ENCODE measurements around the gene GRPEL1. TPM values are rescaled to one million over a fixed set of nuclear protein-coding genes. Genes with fewer than 3 reads are reported as not detected.

GRPEL1 gene
- total RNA-seq, 2 experiments from 2014 or later, result 55.6 to 58.6 TPM

DNA sequence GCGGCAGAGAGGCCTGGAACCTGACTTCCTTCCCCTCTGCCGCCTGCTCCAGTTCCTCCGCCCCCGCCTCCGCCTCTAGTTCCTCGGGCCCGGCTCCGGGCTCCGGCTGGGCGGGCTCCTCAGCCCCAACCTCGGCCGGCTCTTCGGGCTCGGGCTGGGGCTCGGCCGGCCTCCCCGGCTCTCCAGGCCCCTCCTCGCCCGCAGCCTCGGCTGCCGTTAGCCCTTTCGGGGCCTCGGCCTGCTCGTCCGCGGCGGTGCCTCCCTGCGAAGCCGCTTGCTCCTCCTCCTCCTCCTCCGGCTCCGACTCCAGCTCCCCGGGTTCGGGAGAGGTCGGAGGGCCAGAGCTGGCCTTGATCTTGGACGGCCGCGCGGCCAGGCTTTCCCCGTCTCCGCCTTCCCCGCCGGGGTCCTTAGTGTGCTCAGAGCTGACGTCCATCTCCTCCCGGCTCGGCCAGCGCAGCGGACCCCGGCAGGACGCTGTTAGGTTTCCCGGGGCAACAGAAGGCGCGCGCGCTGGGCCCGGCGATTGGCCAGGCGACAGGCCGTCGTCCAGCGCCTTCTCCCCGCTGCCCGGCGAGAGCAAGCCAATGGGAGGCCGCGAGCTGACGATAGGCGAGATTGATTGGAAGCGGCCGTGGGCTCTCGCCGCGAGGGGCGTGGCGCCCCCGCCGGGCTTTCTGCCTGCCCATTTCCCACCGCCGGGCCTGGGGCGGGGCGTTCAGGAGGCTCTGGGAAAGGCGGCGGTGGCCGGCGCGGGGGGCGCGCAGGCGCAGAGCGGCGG lies 25.2 kb downstream of the GRPEL1 start:
- H3K4me1 Mint-ChIP-seq (ENCODE audit: low read depth), result peaks cover 57% of the 10 kb centered on the region
- ChIA-PET POLR2A (interaction anchor here (0.6 to 8.7 kb wide), 22 partner anchors 11 to 468 kb away, joined by 3 to 156 read pairs (median 6); partner anchors contain the start of genes GRPEL1, MAN2B2, MRFAP1 and MRFAP1L1), CTCF (interaction anchor here (0.6 to 3.7 kb wide), 19 partner anchors 8 to 402 kb away, joined by 3 to 55 read pairs (median 4); partner anchors contain the start of genes GRPEL1, MRFAP1 and MRFAP1L1)
- H3K36me3 Mint-ChIP-seq (ENCODE audit: low read depth), result peaks cover 30% of the 10 kb centered on the region
- H3K4me1 ChIP-seq (ENCODE audit: insufficient read depth, low read length), result peaks cover 54% of the 10 kb centered on the region
- H3K4me3 Mint-ChIP-seq, result peak overlapping the region; percentile 93
- ATAC-seq (ENCODE audit: poor library complexity) (peak; percentile 76), DNase-seq (peak; percentile 72 to 97 (median 89))
- no peaks in the 10 kb centered on the region for H3K27me3 Mint-ChIP-seq
- H3K27me3 ChIP-seq (ENCODE audit: control insufficient read depth in 1 of 2, insufficient read depth in 2 of 2, low read length in 2 of 2), result no peaks in the 10 kb centered on the region
- H3K4me3 ChIP-seq (ENCODE audit: low read length), result peak overlapping the region; percentile 87
- intact Hi-C loops (cut with DNase I, micrococcal nuclease), result loop anchor here in 1 of 2 experiments (1.0 to 2.0 kb wide), 3 partner anchors 53 to 260 kb away; partner anchors contain the start of genes KIAA0232 and TBC1D14
- H3K27ac Mint-ChIP-seq, result peak overlapping the region; percentile 82
- H3K9me3 Mint-ChIP-seq, result no peaks in the 10 kb centered on the region
- H3K9me3 ChIP-seq (ENCODE audit: control insufficient read depth in 1 of 2, insufficient read depth in 1 of 2, low read length in 2 of 2), result peaks cover 0 to 11% of the 10 kb centered on the region in 2 experiments
- no peak overlapping the region for H3K27ac ChIP-seq (ENCODE audit: low read depth in 1 of 2, low read length in 2 of 2)
- TF ChIP-seq, protein P1, sequence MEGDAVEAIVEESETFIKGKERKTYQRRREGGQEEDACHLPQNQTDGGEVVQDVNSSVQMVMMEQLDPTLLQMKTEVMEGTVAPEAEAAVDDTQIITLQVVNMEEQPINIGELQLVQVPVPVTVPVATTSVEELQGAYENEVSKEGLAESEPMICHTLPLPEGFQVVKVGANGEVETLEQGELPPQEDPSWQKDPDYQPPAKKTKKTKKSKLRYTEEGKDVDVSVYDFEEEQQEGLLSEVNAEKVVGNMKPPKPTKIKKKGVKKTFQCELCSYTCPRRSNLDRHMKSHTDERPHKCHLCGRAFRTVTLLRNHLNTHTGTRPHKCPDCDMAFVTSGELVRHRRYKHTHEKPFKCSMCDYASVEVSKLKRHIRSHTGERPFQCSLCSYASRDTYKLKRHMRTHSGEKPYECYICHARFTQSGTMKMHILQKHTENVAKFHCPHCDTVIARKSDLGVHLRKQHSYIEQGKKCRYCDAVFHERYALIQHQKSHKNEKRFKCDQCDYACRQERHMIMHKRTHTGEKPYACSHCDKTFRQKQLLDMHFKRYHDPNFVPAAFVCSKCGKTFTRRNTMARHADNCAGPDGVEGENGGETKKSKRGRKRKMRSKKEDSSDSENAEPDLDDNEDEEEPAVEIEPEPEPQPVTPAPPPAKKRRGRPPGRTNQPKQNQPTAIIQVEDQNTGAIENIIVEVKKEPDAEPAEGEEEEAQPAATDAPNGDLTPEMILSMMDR (IDR thresholded peaks at IDR 0.05), result peak; percentile 22
- H3K36me3 ChIP-seq (ENCODE audit: insufficient read depth, low read length), result peaks cover 16% of the 10 kb centered on the region

DNA sequence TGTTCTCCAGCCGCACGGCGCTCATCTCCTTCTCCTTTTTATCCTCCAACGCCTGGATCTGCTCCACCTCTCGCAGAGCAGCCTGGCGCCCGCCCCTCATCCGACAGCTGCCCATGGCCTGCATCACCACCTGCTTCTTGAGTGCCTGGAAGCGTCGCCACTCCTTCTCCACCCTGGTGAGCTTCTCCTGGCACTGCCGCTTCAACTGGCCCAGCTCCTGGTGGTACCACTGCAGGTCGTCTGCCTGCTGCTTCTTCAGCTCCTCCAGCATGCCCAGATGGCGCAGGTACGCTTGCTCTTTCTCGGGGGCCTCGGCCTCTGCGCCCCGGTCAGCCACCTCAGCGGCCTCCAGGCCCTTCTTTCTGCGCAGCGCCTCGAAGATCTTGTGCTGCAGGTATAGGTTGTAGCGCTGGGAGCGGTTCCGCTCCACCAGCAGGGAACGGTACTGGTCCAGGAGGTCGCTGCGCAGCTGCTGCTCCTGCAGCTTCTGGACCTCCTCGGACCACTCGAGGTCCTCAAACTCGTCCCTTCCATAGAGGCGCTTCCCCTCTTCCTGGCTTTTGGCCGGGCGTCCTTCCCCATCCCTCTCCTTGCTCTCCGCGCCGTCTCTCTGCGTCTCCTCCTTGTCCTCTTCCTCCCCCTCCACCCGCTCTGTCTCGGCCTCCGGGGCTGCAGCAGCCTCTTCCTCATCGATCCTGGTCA lies 25.9 kb downstream of the GRPEL1 start:
- Mint-ChIP-seq H3K4me1 (ENCODE audit: low read depth) (peaks cover 57% of the 10 kb centered on the region), H3K36me3 (ENCODE audit: low read depth) (peaks cover 25% of the 10 kb centered on the region), H3K27me3 (no peaks in the 10 kb centered on the region), H3K9me3 (no peaks in the 10 kb centered on the region), H3K4me3 (peak overlapping the region; percentile 86), H3K27ac (peak overlapping the region; percentile 82)
- intact Hi-C loops (cut with DNase I, micrococcal nuclease), result loop anchor here in 1 of 2 experiments (1.0 to 2.0 kb wide), 2 partner anchors 53 to 259 kb away; partner anchors contain the start of gene KIAA0232
- peak in 2 of 14 experiments; percentile 13 to 47 for DNase-seq
- ATAC-seq (ENCODE audit: poor library complexity), result no peak
- Histone ChIP-seq H3K36me3 (ENCODE audit: insufficient read depth, low read length) (peaks cover 10% of the 10 kb centered on the region), H3K9me3 (ENCODE audit: control insufficient read depth in 1 of 2, insufficient read depth in 1 of 2, low read length in 2 of 2) (peaks cover 0 to 11% of the 10 kb centered on the region in 2 experiments), H3K27me3 (ENCODE audit: control insufficient read depth in 1 of 2, insufficient read depth in 2 of 2, low read length in 2 of 2) (no peaks in the 10 kb centered on the region), H3K27ac (ENCODE audit: low read depth in 1 of 2, low read length in 2 of 2) (no peak overlapping the region), H3K4me3 (ENCODE audit: low read length) (peak overlapping the region; percentile 87), H3K4me1 (ENCODE audit: insufficient read depth, low read length) (peaks cover 46% of the 10 kb centered on the region)
- ChIA-PET POLR2A (interaction anchor here (1.5 to 8.7 kb wide), 11 partner anchors 12 to 467 kb away, joined by 4 to 156 read pairs (median 10); partner anchors contain the start of genes GRPEL1, MAN2B2, MRFAP1 and TBC1D14), CTCF (interaction anchor here (0.8 to 3.7 kb wide), 6 partner anchors 12 to 133 kb away, joined by 3 to 55 read pairs (median 8); partner anchors contain the start of gene GRPEL1)
- TF ChIP-seq, protein P1 (IDR thresholded peaks at IDR 0.05), result no peak

DNA sequence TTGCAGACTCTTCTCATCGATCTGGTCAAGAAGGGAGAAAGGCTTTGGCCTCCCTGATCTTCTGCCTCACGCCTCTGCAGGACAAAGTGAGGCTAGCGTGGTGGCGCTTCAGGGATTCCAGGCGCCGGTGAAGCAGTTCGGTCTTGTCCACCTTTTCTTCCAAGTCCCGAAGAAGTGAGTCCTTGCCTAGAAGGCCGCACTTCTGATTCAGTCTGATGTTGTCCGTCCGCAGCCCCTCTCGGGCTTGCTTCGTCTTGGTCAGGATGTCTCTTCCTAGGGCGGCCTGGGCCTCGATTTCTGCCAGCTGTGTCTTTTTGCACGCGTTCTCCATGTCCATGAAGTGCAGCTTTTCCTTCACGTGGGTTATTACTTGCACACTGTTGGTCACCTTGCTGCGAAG lies 26.6 kb downstream of the GRPEL1 start:
- ChIA-PET CTCF (interaction anchor here (1.4 to 3.7 kb wide), 2 partner anchors 26 to 67 kb away, joined by 4 to 55 read pairs; partner anchors contain the start of gene GRPEL1), POLR2A (interaction anchor here (3.2 to 8.7 kb wide), 3 partner anchors 12 to 132 kb away, joined by 12 to 156 read pairs (median 28); partner anchors contain the start of genes GRPEL1 and TBC1D14)
- TF ChIP-seq, protein P1 (IDR thresholded peaks at IDR 0.05), result no peak
- Mint-ChIP-seq H3K4me1 (ENCODE audit: low read depth) (peaks cover 51% of the 10 kb centered on the region), H3K4me3 (peak overlapping the region; percentile 86), H3K9me3 (no peaks in the 10 kb centered on the region), H3K36me3 (ENCODE audit: low read depth) (peaks cover 18% of the 10 kb centered on the region), H3K27me3 (no peaks in the 10 kb centered on the region), H3K27ac (peak overlapping the region; percentile 82)
- Histone ChIP-seq H3K9me3 (ENCODE audit: control insufficient read depth in 1 of 2, insufficient read depth in 1 of 2, low read length in 2 of 2) (peaks cover 0 to 11% of the 10 kb centered on the region in 2 experiments), H3K27me3 (ENCODE audit: control insufficient read depth in 1 of 2, insufficient read depth in 2 of 2, low read length in 2 of 2) (no peaks in the 10 kb centered on the region), H3K4me3 (ENCODE audit: low read length) (no peak overlapping the region), H3K36me3 (ENCODE audit: insufficient read depth, low read length) (peaks cover 8% of the 10 kb centered on the region), H3K27ac (ENCODE audit: low read depth in 1 of 2, low read length in 2 of 2) (no peak overlapping the region), H3K4me1 (ENCODE audit: insufficient read depth, low read length) (peaks cover 39% of the 10 kb centered on the region)
- intact Hi-C loops (cut with DNase I, micrococcal nuclease), result no loop called here
- DNase-seq (peak in 1 of 14 experiments; percentile 20), ATAC-seq (ENCODE audit: poor library complexity) (no peak)

Measured in CD4-positive, alpha-beta T cell (primary cell).